ENCODE data around the gene RAB4A.

Gene RAB4A

GRCh38 chr1:229270547-229271447 is at the start of gene RAB4A:
Gene RAB4A (plus strand): TSS chr1:229271111. CDS start chr1:229271340, 229 bp downstream.
- peak; percentile 87 for DNase-seq (ENCODE audit: low spot score)

- DNase-seq (ENCODE audit: low spot score): no peak
Observed at GRCh38 chr1:229222081-229222480, 48.8 kb upstream of the RAB4A start.

- no peak for DNase-seq (ENCODE audit: low spot score)
Observed at GRCh38 chr1:229223498-229223897, 47.4 kb upstream of the RAB4A start.

- no peak for DNase-seq (ENCODE audit: low spot score)
Observed at GRCh38 chr1:229224308-229224707, 46.6 kb upstream of the RAB4A start.

GRCh38 chr1:229225331-229225782 is 45.6 kb upstream of the RAB4A start:
- DNase-seq (ENCODE audit: low spot score): no peak

- DNase-seq (ENCODE audit: low spot score): no peak
Observed at GRCh38 chr1:229226796-229227195, 44.1 kb upstream of the RAB4A start.

- peak; percentile 59 for DNase-seq (ENCODE audit: low spot score)
Observed at GRCh38 chr1:229227298-229227919, 43.5 kb upstream of the RAB4A start.

- no peak for DNase-seq (ENCODE audit: low spot score)
Observed at GRCh38 chr1:229228522-229228921, 42.4 kb upstream of the RAB4A start.

- no peak for DNase-seq (ENCODE audit: low spot score)
Observed at GRCh38 chr1:229229137-229229720, 41.7 kb upstream of the RAB4A start.

- DNase-seq (ENCODE audit: low spot score): no peak
Observed at GRCh38 chr1:229229721-229230139, 41.2 kb upstream of the RAB4A start.

GRCh38 chr1:229230140-229230892 is 40.6 kb upstream of the RAB4A start:
- DNase-seq (ENCODE audit: low spot score): no peak

GRCh38 chr1:229230893-229231753 is 39.8 kb upstream of the RAB4A start:
- peak; percentile 54 for DNase-seq (ENCODE audit: low spot score)

- DNase-seq (ENCODE audit: low spot score): no peak
Observed at GRCh38 chr1:229231754-229232119, 39.2 kb upstream of the RAB4A start.

GRCh38 chr1:229234870-229235472 is 35.9 kb upstream of the RAB4A start:
- DNase-seq (ENCODE audit: low spot score): no peak

GRCh38 chr1:229237320-229237719 is 33.6 kb upstream of the RAB4A start:
- no peak for DNase-seq (ENCODE audit: low spot score)

- DNase-seq (ENCODE audit: low spot score): no peak
Observed at GRCh38 chr1:229238231-229238630, 32.7 kb upstream of the RAB4A start.

GRCh38 chr1:229238674-229239415 is 32.1 kb upstream of the RAB4A start:
- no peak for DNase-seq (ENCODE audit: low spot score)

- no peak for DNase-seq (ENCODE audit: low spot score)
Observed at GRCh38 chr1:229240532-229240931, 30.4 kb upstream of the RAB4A start.

- no peak for DNase-seq (ENCODE audit: low spot score)
Observed at GRCh38 chr1:229241390-229241789, 29.5 kb upstream of the RAB4A start.

GRCh38 chr1:229243638-229244037 is 27.3 kb upstream of the RAB4A start:
- DNase-seq (ENCODE audit: low spot score): no peak
